IMR-90 (cell line): Measurements from ENCODE around the gene CFDP1. TPM values are rescaled to one million over a fixed set of nuclear protein-coding genes. Genes with fewer than 3 reads are reported as not detected.

Experiments used
- ATAC-seq: fragments of 200-7000 bp; cut with Tn5 transposase; 2 replicates; pipeline ENCODE4 v1.9.1; 2020; ENCODE audit warnings: low read depth, mild to moderate bottlenecking, moderate library complexity
- BruUV-seq: library from RNA; stranded (reverse); fragments of 400-500 nt; replicated peaks from 2 replicates; lab custom pipeline; 2021; lab: Mats Ljungman, UMichigan
- CTCF ChIA-PET: fragments of 300-600 bp; formaldehyde crosslinking; extraction: SDS; loops from one replicate; lab custom pipeline; 2021; ENCODE audit warnings: antibody characterized with exemption; lab: Yijun Ruan, JAX
- POLR2A ChIA-PET: fragments of 300-600 bp; sonication (Branson Sonifier 250); formaldehyde crosslinking; loops from one replicate; lab custom pipeline; 2022; ENCODE audit warnings: antibody characterized with exemption; ENCODE audit not compliant: unreplicated experiment; lab: Charles Lee
- DNase-seq: peaks from one replicate; pipeline ENCODE4 v3.0.0; 2013
- H2AFZ ChIP-seq: replicated peaks from 2 replicates; pipeline ENCODE3; 2013; ENCODE audit warnings: low read length, mild to moderate bottlenecking; ENCODE audit not compliant: poor library complexity
- H2AK5ac ChIP-seq: 2 replicates; pipeline ENCODE4 v1.6.1; 2013; ENCODE audit warnings: low read depth, low read length, inconsistent platforms
- H2AK9ac ChIP-seq: replicated peaks from 2 replicates; pipeline ENCODE3; 2013; ENCODE audit warnings: mild to moderate bottlenecking, low read depth, low read length, moderate library complexity; ENCODE audit not compliant: poor library complexity
- H2BK120ac ChIP-seq: 2 replicates; pipeline ENCODE4 v1.6.1; 2013; ENCODE audit warnings: low read depth, low read length, inconsistent platforms
- H2BK15ac ChIP-seq: 3 replicates; pipeline ENCODE4 v1.6.1; 2013; ENCODE audit warnings: low read depth, low read length, inconsistent platforms
- H2BK20ac ChIP-seq: 2 replicates; pipeline ENCODE4 v1.6.1; 2013; ENCODE audit warnings: low read depth, mild to moderate bottlenecking, inconsistent platforms, low read length, moderate library complexity
- H2BK5ac ChIP-seq: 2 replicates; pipeline ENCODE4 v1.6.1; 2013; ENCODE audit warnings: mild to moderate bottlenecking, low read depth, low read length, inconsistent platforms; ENCODE audit not compliant: poor library complexity, severe bottlenecking
- H3K14ac ChIP-seq: replicated peaks from 2 replicates; pipeline ENCODE4 v1.6.1; 2013; ENCODE audit warnings: low read depth, low read length, inconsistent platforms
- H3K18ac ChIP-seq: 2 replicates; pipeline ENCODE4 v1.6.1; 2013; ENCODE audit warnings: low read depth, low read length, control low read depth
- H3K23ac ChIP-seq: 2 replicates; pipeline ENCODE4 v1.6.1; 2013; ENCODE audit warnings: low read depth, low read length, inconsistent platforms
- H3K27ac ChIP-seq: 2 replicates; pipeline ENCODE4 v1.5.1; 2013; ENCODE audit warnings: mild to moderate bottlenecking, control low read depth, low read length; ENCODE audit not compliant: insufficient read depth
- H3K27me3 ChIP-seq: 2 replicates; pipeline ENCODE4 v1.6.1; 2013; ENCODE audit warnings: low read length; ENCODE audit not compliant: control insufficient read depth, insufficient read depth
- H3K36me3 ChIP-seq: 2 replicates; pipeline ENCODE4 v1.6.1; 2013; ENCODE audit warnings: low read length, mixed read lengths; ENCODE audit not compliant: control insufficient read depth, insufficient read depth
- H3K4ac ChIP-seq: 2 replicates; pipeline ENCODE4 v1.6.1; 2013; ENCODE audit warnings: low read depth, low read length, inconsistent platforms
- H3K4me1 ChIP-seq: 2 replicates; pipeline ENCODE4 v1.6.1; 2013; ENCODE audit warnings: low read length, mixed read lengths; ENCODE audit not compliant: control insufficient read depth, insufficient read depth
- H3K4me2 ChIP-seq: 2 replicates; pipeline ENCODE4 v1.6.1; 2013; ENCODE audit warnings: low read depth, mild to moderate bottlenecking, control low read depth, low read length, moderate library complexity
- H3K4me3 ChIP-seq: 2 replicates; pipeline ENCODE4 v1.5.1; 2013; ENCODE audit warnings: low read depth, mild to moderate bottlenecking, control low read depth, low read length, moderate library complexity; ENCODE audit not compliant: insufficient read depth
- H3K56ac ChIP-seq: 2 replicates; pipeline ENCODE4 v1.6.1; 2013; ENCODE audit warnings: low read length, inconsistent platforms; ENCODE audit not compliant: insufficient read depth; ENCODE audit errors: extremely low read depth
- H3K79me1 ChIP-seq, 2 experiments: 2 replicates each; pipeline ENCODE4 v1.6.1; 2013; ENCODE audit warnings: low read length in 2 of 2, inconsistent platforms in 1 of 2, low read depth in 1 of 2
- H3K9ac ChIP-seq: 2 replicates; pipeline ENCODE4 v1.6.1; 2013; ENCODE audit warnings: low read depth, low read length, control low read depth
- H3K9me1 ChIP-seq: 2 replicates; pipeline ENCODE4 v1.6.1; 2013; ENCODE audit warnings: low read length, inconsistent platforms; ENCODE audit not compliant: insufficient read depth
- H3K9me3 ChIP-seq: 2 replicates; pipeline ENCODE4 v1.6.1; 2013; ENCODE audit warnings: low read length; ENCODE audit not compliant: control insufficient read depth, insufficient read depth
- H4K20me1 ChIP-seq: 2 replicates; pipeline ENCODE4 v1.6.1; 2013; ENCODE audit warnings: low read length, inconsistent platforms; ENCODE audit not compliant: insufficient read depth
- H4K5ac ChIP-seq: 2 replicates; pipeline ENCODE4 v1.6.1; 2013; ENCODE audit warnings: mild to moderate bottlenecking, low read depth, low read length, control low read depth
- H4K8ac ChIP-seq, 2 experiments: 2 replicates each; pipeline ENCODE4 v1.6.1; 2013; ENCODE audit warnings: low read depth in 2 of 2, low read length in 2 of 2, control low read depth in 1 of 2, inconsistent platforms in 1 of 2
- H4K91ac ChIP-seq: 2 replicates; pipeline ENCODE4 v1.6.1; 2013; ENCODE audit warnings: low read depth, low read length, inconsistent platforms; ENCODE audit not compliant: insufficient read depth
- CEBPB ChIP-seq: IDR thresholded peaks from 2 replicates; pipeline ENCODE4 v1.6.1; 2012; ENCODE audit warnings: low read depth, low read length, improper control_type of control experiment
- CTCF ChIP-seq: conservative IDR thresholded peaks from 2 replicates; pipeline ENCODE4 v1.5.1; 2012; ENCODE audit warnings: mild to moderate bottlenecking, low read depth, low read length, improper control_type of control experiment
- ELK1 ChIP-seq: fragments of 150-350 bp; IDR thresholded peaks from 2 replicates; pipeline ENCODE4 v1.6.1; 2016; ENCODE audit warnings: low read depth, mild to moderate bottlenecking, low read length, moderate library complexity, borderline replicate concordance
- FOS ChIP-seq: fragments of 150-350 bp; IDR thresholded peaks from 2 replicates; pipeline ENCODE4 v1.6.1; 2016; ENCODE audit warnings: low read depth, low read length
- MAFK ChIP-seq: IDR thresholded peaks from 2 replicates; pipeline ENCODE4 v1.6.1; 2012; ENCODE audit warnings: low read depth, low read length, improper control_type of control experiment
- MXI1 ChIP-seq: IDR thresholded peaks from 2 replicates; pipeline ENCODE4 v1.6.1; 2012; ENCODE audit warnings: low read depth, mild to moderate bottlenecking, low read length, moderate library complexity, borderline replicate concordance
- NFE2L2 ChIP-seq: fragments of 150-350 bp; IDR thresholded peaks from 2 replicates; pipeline ENCODE4 v1.6.1; 2016; ENCODE audit warnings: low read depth, mild to moderate bottlenecking, low read length
- RFX5 ChIP-seq: IDR thresholded peaks from 2 replicates; pipeline ENCODE4 v1.8.0; 2012; ENCODE audit warnings: low read depth, mild to moderate bottlenecking, low read length, moderate library complexity
- SMC3 ChIP-seq: fragments of 150-350 bp; IDR thresholded peaks from 2 replicates; pipeline ENCODE4 v1.6.1; 2016; ENCODE audit warnings: low read depth, mild to moderate bottlenecking, antibody characterized with exemption, low read length, moderate library complexity
- WGBS, 2 experiments: methylation state at CpG; one replicate each; pipeline versions ENCODE4 v1.1.5 to v1.1.7; 2013; ENCODE audit warnings: missing lambda C conversion rate in 2 of 2; ENCODE audit not compliant: insufficient read length in 1 of 2; ENCODE audit errors: extremely low coverage in 2 of 2; 5-methylcytosine and 5-hydroxymethylcytosine counted together
- dilution Hi-C: fragments of 300-500 bp; cut with HindIII; formaldehyde crosslinking; loops from one replicate; pipeline ENCODE4 v1.14.3; 2018; ENCODE audit warnings: low sequenced_read_pairs; ENCODE audit not compliant: unreplicated experiment
- in situ Hi-C: fragments of 300-500 bp; cut with MboI; formaldehyde crosslinking; loops from 3 replicates; pipeline ENCODE4 v1.14.3; 2019; ENCODE audit warnings: low sequenced_read_pairs, inconsistent platforms, mixed read lengths
- intact Hi-C: fragments of 100-400 bp; cut with micrococcal nuclease; formaldehyde crosslinking; loops from 2 replicates; pipeline ENCODE4 v1.10.0; 2022
- polyA plus RNA-seq, 3 experiments: library from polyadenylated mRNA; depleted of rRNA; stranded (reverse); fragments of >200 nt; gene quantifications; 2 replicates each; pipeline ENCODE4 v1.2.3, GENCODE V29; 2012; ENCODE audit warnings: low replicate concordance in 1 of 3
- total RNA-seq: library from RNA; depleted of rRNA; stranded (reverse); fragments of >200 nt; gene quantifications from 2 replicates; pipeline ENCODE4 v1.2.3, GENCODE V29; 2012

CFDP1 gene
- total and polyA plus RNA-seq, 2 of the 4 experiments (the other 2 are of a cell fraction): 15.6 to 38.7 TPM

GRCh38 chr16:75420987-75421819, 12.1 kb downstream of the CFDP1 start (continued):
- no peak for TF ChIP-seq MXI1

GRCh38 chr16:75416904-75417565, 16.3 kb downstream of the CFDP1 start:
- no peak overlapping the region; the same call in 1 of the 2 replicates for H3K56ac ChIP-seq
- H3K9me1 ChIP-seq: peaks cover 13% of the 10 kb centered on the region
- H3K18ac ChIP-seq: peak overlapping the region; percentile 89
- H2AFZ ChIP-seq: no peak overlapping the region
- H3K27ac ChIP-seq: peak overlapping the region; percentile 90
- peaks cover 5% of the 10 kb centered on the region for H3K36me3 ChIP-seq
- H4K5ac ChIP-seq: peak overlapping the region; percentile 79
- H3K27me3 ChIP-seq: no peaks in the 10 kb centered on the region
- peak; percentile 72 for ATAC-seq
- WGBS, 2 experiments: no CpG with 5 or more reads among the region's 2 CpGs
- peak overlapping the region; percentile 48; the same call in 1 of the 2 replicates for H4K91ac ChIP-seq
- peak overlapping the region; percentile 12; the same call in 1 of the 2 replicates for H3K4ac ChIP-seq
- peaks cover 16% of the 10 kb centered on the region for H3K4me1 ChIP-seq
- H2AK5ac ChIP-seq: peak overlapping the region; percentile 80
- no peaks in the 10 kb centered on the region for H3K9me3 ChIP-seq
- H2BK120ac ChIP-seq: peak overlapping the region; percentile 21
- in situ Hi-C loops (no loop called here), intact Hi-C loops (no loop called here), dilution Hi-C loops (no loop called here)
- ChIA-PET POLR2A (no interaction called here), CTCF (interaction anchor here (0.9 kb wide), 1 partner anchor 23 kb away, joined by 3 read pairs; no protein-coding TSS in a partner anchor)
- H4K8ac ChIP-seq: peak overlapping the region; percentile 50 to 78; a peak in 3 of 4 replicates
- H3K23ac ChIP-seq: no peak overlapping the region
- DNase-seq: peak; percentile 66
- peak overlapping the region; percentile 80 for H2BK5ac ChIP-seq
- no peak overlapping the region for H3K4me3 ChIP-seq
- H2BK20ac ChIP-seq: peak overlapping the region; percentile 12
- no peak overlapping the region for H3K14ac ChIP-seq
- H4K20me1 ChIP-seq: peaks cover 20% of the 10 kb centered on the region
- H2BK15ac ChIP-seq: peak overlapping the region; percentile 12; the same call in 1 of the 3 replicates
- peak overlapping the region; percentile 78 for H3K4me2 ChIP-seq
- no TSS peak for BruUV-seq
- TF ChIP-seq NFE2L2 (no peak), SMC3 (no peak), FOS (no peak), MAFK (no peak), ELK1 (no peak), MXI1 (no peak), CTCF (no peak), CEBPB (no peak), RFX5 (no peak)
- peaks cover 33 to 65% of the 10 kb centered on the region in 2 experiments for H3K79me1 ChIP-seq
- no peak overlapping the region for H2AK9ac ChIP-seq
- no peak overlapping the region for H3K9ac ChIP-seq
